H54 (cell line): Measurements from ENCODE around the gene VPS16.

Experiments
- DNase-seq: peaks from one replicate; pipeline ENCODE4 v3.0.0; 2011; ENCODE audit warnings: low spot score, mixed read lengths; ENCODE audit not compliant: insufficient read length
- FAIRE-seq: peaks from 3 replicates; lab custom pipeline; 2011; peaks lifted over from hg19 to GRCh38; lab: Jason Lieb, UNC
- POLR2A ChIP-seq: IDR thresholded peaks from 2 replicates; pipeline ENCODE4 v1.6.1; 2011; ENCODE audit warnings: low read depth, mild to moderate bottlenecking, low read length

VPS16 gene

DNA sequence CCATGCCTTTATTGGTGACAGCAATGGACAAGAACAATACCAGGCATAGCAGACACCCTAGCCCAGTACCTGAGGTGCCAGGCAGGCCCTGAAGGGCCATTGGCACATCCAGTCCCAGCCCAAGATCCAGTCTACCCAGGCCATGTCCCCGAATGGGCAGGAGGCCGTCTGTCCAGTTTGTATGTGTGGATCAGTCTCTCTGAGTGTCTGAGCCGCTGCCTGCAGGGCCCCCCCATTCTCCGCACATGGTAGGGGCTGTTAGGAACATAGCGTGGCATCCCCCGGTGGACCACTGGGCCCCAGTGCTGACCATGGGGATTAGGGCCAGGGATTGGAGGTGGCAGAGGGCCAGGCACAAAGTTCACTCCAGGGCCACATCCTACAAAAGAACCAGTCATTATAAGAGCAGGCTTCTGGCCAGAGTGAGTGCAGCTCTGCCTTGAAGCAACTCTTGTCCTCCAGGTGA lies 5.2 kb upstream of the VPS16 start:
- no peak for FAIRE-seq
- DNase-seq, result no peak
- TF ChIP-seq POLR2A, result no peak

DNA sequence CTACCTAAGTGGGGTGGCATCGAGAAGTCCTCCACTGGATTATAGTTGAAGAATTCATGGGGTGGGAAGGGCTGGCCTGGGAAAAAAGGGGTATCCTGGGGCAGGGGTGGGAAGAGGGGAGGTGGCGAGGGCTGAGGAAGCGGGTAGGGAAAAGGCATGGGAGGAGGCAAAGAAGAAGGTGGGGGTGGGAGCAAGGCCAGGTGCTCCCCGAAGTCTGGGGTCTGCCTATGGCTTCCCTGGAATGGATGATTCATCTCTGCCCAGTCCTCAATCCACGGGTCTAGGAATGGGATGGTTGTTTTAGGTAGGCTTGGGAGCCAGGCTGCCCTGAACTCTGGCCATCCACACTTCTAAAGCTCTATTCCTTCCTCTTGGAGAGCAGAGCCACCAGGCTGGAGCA lies 4.5 kb upstream of the VPS16 start:
- DNase-seq (no peak), FAIRE-seq (no peak)
- no peak for TF ChIP-seq POLR2A

DNA sequence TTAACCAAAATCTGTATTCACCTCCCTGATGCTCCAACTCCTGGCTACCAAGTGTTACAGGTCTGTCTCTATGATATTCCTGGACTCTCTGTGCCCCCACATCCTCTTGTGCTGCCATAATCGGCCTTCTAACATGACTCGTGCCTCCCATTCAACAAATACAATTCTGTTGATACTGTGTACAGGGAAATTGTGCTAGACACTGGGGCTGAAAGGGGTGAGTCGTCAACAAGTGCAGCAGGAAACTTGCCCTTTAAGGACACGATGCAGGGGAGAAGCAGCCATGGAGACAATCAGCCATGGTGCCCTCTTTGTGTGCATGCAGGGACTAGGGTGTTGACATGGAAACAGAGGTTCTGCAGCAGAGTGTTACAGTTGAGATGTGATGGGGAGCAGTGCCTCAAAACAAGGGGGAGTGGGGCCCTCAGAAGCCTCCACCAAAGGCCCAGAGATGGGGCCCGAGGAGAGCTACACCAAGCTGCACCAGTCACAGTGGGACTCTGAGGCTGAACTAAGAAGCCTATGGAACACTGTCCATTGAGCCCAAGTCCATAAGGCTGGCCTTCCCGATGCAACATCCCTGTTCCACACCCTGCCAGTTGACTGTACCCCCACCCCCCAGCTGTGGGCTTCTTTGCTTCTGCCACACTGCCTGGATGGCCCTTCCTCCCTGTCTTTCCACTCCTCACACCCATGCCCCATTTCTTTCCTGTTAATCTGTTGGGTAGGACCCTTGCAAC lies 3.2 kb upstream of the VPS16 start:
- TF ChIP-seq POLR2A, result no peak
- FAIRE-seq (no peak), DNase-seq (no peak)

DNA sequence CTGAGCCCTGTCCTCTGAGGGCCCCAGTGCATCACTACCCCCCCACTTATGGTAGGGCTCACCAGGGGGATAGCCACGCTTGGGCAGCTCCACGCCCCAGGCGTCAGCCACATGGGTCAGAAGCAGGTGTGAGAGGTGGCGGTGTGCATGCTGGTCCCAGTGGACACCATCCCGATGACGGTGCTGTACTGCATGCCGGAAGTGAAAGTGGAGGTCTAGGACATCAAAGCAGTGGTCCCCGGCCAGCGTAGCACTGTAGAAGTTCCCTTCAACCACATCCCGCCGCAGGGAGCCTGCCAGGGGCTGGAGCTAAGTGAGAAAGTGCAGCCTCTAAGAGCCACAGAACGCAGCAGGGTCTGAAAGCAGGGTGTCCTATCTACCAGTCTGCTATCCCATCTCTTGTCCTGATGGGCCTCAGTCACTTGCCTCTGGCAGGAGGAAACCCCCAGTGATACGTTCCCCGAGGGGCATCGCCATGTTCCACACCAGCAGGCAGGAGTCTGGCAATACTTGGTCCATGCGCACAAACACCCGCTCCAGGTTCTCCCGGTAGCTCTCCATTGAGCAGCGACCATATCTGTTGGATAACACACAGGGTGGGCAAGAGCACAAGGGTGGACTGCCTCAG lies 2.3 kb upstream of the VPS16 start:
- TF ChIP-seq POLR2A, result no peak
- no peak for DNase-seq
- FAIRE-seq, result no peak

DNA sequence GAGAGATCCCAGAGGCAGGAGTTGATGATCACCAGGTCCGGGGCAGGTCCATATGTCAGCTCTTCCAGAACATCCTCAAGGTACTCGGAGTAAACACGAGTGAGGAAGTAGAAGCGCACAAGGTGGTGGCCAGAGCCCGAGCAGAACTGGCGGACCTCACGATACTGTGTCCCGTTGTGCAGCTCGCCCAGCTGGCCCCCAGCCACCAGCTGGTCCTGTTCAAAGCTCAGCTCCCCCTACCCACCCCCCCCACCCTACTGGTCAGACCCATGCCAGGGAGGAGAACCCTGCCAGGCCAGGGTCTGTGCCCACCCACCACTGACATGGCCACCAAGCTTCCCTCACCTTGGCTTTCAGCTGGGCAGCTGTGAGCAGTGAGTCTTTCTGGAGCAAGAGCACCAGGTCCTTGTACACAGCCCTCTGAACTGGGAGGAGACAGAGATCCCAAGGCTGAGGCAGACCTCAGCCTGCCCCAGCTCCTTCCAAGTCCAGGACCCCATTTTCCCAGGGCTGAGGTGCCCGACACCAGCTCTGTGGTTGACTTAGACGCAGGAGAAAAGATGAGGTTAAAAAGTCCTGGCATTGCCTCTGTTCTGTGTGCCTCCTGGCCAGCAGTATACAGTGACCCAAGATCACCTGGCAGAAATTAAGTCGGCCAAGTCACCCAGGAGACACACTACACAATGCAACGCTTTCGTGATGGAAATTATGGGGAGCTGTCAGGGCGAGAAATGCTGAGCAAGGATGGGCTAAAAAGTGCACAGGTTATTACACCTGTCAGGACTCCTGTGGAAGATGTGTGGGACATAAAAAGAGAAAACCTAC lies 1.5 kb upstream of the VPS16 start:
- DNase-seq (no peak), FAIRE-seq (no peak)
- TF ChIP-seq POLR2A, result no peak

DNA sequence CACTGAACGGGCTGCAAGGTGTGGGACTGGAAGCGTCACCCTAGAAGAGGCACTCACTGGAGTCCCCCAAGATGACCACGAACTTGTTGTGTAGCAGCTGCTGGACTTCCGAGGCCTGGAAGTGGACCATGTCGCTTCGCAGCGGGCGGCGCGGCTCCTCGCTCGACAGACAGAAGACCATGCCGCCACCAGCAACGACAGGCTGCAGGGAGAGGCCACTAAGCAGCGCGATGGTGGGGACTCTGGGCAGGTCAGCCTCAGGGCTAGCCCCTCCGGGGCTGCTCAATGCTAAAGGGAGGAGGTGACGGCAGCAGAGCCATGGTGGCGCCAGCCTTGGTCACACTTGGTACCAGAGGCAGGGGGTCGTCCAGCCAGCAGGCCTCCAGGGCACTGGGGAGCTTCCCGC lies 810 bp upstream of the VPS16 start:
- FAIRE-seq (no peak), DNase-seq (no peak)
- no peak for TF ChIP-seq POLR2A

DNA sequence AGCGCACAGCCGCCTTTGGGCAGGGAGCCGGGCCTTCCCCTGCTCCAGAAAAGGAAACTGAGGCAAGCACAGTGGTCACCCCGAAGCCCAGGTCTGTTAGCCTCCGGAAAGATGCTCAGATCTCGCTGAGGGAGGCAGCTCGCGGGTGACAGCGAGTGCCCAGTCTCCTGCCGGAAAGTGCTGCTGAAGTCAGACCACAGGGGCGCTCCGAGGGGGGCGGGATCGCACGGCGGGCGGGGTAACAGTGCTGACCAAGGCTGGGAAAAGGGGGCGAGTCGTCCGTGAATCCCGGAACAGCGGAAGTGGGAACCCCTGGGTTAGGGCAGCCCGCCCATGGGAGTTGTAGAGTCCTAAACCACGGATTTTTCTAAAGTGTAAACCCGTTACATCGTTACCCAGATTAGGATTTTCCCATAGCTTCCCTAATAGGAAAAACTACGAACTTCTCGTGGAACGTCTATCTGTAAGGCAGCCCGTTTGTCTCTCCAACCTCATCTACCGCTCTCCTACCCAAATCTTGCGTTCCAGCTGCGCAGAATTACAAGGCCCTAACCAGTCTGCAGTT lies 504 bp downstream of the VPS16 start:
- FAIRE-seq, result no peak
- TF ChIP-seq POLR2A, result no peak
- DNase-seq, result peak; percentile 89

DNA sequence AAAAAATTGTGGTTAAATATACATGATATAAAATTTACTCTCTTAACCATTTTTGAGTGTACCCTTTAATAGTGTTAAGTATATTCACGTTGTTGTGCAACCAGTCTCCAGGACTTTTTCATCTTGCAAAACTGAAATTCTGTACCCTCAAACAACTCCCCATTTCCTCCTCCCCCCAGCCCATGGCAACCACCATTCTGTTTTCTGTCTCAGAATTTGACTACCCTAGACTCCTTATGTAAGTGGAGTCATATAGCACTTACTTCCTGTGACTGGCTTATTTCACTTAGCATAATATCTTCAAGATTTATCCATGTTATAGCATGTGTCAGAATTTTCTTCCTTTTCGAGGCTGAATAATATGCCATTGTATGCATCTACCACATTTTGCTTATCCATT lies 5.1 kb downstream of the VPS16 start:
- DNase-seq (no peak), FAIRE-seq (no peak)
- TF ChIP-seq POLR2A, result no peak

DNA sequence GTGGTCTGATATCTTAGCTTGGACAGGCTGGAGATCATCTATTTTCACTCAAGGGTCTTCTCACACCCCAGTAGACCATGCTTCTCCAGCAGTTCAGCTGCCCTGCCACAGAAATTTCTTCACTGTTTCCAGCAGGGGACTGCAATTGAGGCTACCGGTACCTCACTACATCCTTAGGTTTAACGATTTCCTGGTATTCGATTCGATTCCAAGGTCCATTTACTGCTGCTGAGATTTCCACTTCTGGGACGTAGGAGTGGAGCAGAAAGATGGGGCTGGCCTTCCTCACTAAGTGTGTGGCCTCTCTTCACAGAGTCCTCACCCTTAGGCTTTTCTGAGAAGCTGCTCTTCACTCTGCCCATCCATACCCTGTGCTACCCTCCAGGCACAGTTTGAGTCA lies 6.2 kb downstream of the VPS16 start:
- DNase-seq (no peak), FAIRE-seq (no peak)
- no peak for TF ChIP-seq POLR2A

DNA sequence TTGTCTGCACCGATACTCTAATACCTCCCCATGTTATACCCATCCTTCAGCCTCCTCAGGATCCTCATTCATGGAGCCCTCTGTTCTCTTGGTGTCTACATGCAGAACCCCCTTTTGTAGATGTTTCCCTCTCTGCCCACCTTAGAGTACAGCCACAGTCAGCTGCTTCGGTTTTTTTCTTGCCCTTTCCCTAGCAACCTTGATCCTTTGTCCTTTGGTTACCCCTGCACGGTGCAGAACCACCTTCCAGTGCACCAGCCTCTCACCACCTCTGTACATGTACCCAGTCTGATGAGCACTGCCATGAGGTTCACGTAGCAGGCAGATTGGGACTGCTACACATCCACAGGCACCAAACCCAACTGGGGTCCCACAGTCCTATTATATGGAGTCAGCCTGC lies 7.3 kb downstream of the VPS16 start:
- DNase-seq, result no peak
- no peak for TF ChIP-seq POLR2A
- no peak for FAIRE-seq

DNA sequence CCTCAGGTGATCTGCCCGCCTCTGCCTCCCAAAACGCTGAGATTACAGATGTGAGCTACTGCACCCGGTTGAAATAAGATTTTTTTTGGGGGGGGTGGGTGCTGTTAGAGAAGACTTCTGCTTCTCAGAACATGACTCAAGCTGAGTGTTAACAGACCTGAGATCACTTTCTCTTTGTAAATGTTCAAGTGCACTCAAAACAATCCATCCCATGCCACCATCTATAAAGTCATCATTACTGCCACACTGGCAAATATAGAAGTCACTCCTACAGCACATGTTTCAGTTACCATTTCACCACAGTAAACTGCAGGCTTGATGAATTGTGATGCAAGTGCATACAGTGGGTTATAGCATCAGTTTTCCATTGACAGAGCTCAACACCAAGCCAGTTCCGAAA lies 9.0 kb downstream of the VPS16 start:
- no peak for TF ChIP-seq POLR2A
- DNase-seq, result no peak
- FAIRE-seq, result no peak

DNA sequence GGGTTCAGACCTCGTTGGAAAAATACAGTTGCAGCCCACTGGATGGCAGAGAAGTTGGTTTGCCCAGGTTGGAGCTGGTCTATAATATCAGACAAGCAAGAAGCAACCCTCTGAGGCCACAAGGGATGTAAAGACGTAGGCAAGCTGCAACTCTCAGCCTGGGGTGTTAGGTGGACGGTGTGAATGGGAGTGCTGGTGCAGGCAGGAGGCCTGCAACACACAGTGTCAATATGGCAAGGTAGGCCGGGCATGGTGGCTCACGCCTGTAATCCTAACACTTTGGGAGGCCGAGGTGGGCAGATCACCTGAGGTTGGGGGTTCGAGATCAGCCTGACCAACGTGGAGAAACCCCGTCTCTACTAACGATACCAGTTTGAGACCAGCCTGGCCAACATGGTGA lies 10.5 kb downstream of the VPS16 start:
- TF ChIP-seq POLR2A, result no peak
- no peak for FAIRE-seq
- no peak for DNase-seq

DNA sequence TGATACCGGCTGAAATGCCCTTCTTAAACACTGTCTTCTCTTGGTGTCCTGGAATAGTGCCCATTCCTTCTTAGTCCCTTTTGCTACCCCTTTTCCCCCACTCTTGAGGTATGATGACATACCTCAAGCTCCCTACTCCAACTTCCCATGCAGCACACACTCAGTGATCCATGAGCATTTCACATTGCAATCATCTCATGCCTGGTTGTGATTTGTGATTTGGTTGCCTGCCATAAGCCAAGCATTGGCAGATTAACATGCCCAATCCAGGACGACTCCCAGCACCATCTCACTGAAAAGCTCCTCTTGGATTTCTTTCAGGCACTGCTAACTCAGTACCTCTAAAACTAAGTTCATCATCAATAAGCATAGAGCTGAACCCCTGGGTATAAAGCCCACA lies 18.0 kb downstream of the VPS16 start:
- no peak for FAIRE-seq
- no peak for DNase-seq
- TF ChIP-seq POLR2A, result no peak

DNA sequence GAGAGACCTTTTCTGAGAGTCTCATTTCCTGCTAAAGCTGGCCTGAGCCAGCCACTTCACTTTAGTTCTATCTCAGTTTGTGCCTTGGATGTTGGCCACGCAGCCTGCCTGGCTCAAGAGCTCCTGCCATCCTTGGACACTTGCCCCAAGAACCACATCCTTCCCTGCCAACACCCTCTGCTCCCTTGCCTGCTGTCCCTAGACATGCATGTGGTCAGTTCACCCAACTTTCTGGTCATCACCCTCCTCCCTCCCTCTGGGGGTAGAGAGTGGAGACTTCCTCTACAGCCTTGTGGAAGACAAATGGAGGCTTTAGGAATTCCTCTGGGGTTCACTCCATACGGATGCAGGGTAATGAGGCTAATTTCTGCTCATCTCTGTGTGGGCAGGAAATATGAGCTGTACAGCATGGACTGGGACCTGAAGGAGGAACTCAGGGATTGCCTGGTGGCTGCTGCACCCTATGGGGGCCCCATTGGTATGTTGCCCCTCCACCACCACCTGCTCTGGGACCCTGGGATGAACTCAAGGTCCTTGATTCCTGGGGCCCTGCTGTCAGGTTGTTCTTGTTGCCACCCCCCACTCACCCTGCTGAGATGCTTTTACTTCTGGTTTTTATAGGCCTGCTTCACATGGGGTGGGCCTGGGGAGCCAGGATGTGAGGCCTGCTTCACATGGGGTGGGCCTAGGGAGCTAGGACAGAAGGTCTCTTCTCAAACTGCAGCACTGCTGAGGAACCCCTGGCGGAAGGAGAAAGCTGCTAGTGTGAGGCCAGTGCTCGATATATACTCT lies 19.0 kb downstream of the VPS16 start:
- FAIRE-seq (no peak), DNase-seq (no peak)
- TF ChIP-seq POLR2A, result no peak
